SIG-M5 treated with dmso at 0.1 percent for 504 hours (cell line): ENCODE data around the gene CD22.

ENCODE experiments used
- DNase-seq: peaks from one replicate; lab custom pipeline; 2025; ENCODE audit not compliant: unreplicated experiment; lab: John Stamatoyannopoulos, UW

CD22 gene

GRCh38 chr19:35313587-35313986 is 15.4 kb upstream of the CD22 start:
- no peak for DNase-seq

DNA sequence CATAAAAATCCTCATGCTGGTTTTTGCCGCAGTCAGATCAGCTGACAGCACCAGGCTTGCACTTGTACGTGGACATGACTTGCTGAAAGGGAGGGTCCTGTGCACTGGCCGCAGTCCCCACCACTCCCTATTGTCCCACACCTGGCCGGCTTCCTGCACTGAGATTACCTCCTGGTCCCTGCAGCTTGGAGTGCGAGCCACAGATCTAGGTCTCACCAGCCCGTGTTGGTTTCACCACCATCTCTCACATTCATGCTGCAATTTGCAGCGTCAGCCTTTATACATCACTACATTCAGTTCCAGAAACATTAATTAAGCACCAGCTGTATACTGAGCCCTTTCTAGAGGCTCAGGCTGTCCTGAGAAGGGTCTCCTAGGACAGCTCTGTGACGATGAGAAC is 15.0 kb upstream of the CD22 start:
- no peak for DNase-seq

DNA sequence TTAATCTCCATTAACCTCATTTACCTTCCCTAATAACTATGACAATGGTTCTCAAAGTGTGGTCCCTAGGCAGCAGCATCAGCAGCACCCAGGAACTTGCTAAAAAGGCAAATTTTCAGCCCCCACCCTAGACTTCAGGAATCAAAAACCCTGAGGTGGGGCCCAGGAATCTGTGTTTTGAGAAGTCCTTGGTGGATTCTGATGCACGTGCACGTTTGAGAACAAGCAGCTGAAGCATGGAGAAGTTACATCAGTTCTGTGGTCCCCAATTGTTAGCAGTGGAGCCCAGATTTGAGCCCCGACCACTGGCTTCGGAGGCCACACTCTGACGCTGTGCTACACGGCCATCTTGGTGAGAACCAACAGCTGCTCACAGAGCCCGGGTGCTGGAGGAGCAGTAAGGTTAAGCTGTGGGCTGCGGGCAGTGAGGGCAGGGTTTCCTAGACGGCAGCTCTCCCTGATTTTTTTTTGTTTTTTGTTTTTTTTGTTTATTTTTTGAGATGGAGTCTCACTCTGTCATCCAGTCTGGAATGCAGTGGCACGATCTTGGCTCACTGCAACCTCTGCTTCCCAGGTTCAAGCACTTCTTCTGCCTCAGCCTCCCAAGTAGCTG is 14.0 kb upstream of the CD22 start:
- no peak for DNase-seq

DNA sequence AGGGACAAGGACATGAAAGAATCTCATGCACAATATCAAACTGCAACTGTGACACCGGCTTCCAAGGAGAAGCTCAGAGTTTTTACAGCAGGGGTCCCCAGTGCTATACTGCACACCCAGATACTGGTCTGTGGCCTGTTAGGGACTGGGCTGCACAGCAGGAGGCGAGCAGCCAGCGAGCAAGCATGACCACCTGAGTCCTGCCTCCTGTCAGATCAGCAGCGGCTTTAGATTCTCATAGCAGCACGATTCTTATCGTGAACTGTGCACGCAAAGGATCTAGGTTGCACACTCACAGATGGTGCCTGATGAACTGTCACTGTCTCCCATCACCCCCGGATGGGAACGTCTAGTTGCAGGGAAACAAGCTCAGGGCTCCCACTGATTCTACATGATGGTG is 13.1 kb upstream of the CD22 start:
- no peak for DNase-seq

- DNase-seq = no peak
These were observed 12.4 kb upstream of the CD22 start for GRCh38 chr19:35316560-35316959.

DNA sequence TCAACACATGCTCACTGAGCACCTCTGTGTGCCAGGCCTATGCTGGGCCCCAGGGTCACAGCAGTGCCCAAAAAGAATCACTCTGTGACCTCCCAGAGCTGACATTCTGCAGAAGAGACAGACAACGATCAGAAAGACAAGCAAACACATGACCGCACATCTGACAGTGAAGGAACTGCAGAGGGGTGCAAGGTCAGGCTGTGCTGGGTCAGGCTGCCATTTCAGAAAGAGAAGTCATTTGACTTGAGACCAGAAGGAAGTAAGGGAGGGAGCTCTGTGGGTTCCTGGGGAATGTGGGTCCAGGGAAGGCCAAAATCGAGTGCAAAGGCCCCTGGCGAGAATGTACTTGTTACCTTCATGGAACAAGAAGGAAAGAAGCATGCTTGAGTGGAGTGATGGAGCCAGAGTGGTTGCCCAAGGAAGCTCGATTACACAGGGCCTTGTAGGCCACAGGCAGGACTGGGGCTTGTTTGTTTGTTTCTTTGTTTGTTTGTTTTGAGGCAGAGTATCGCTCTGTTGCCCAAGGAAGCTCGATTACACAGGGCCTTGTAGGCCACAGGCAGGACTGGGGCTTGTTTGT is 11.4 kb upstream of the CD22 start:
- DNase-seq = no peak

DNA sequence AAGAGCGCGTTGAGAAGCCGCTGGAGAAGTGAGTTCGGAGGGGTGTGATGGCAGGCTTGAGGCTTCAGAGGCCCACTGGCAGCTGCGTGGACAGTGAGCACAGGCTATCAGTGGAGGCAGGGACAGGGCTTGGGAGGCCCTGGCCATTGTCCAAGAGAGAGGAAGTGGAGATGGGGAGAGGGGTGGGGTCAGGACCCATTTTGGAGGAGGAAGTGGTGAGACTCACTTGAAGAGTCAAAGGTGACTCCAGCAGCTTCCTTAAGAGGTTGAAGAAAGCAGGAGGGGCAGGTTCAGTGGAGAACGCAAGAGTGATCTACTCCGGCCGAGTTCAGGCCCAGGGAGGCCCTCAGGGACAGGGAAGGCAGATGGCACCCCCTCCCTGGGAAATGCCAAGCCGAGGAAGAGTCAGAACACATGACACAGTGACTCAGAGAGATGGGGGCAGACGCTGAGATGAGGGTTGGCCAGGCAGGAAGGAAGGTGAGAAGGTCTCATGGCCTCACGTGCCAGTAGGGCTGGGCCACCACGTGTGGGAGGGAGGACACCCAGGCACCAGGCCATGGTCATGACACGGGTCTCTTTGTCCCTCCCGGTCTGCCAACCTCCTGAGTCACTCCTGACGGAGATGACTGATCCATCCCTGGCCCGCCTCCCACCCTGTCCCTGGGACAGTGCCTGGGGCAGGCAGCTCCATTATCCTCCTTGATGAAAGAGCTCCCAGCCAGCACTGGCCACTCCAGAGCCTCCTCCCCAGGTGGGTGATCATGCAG is 10.1 kb upstream of the CD22 start:
- no peak for DNase-seq

DNA sequence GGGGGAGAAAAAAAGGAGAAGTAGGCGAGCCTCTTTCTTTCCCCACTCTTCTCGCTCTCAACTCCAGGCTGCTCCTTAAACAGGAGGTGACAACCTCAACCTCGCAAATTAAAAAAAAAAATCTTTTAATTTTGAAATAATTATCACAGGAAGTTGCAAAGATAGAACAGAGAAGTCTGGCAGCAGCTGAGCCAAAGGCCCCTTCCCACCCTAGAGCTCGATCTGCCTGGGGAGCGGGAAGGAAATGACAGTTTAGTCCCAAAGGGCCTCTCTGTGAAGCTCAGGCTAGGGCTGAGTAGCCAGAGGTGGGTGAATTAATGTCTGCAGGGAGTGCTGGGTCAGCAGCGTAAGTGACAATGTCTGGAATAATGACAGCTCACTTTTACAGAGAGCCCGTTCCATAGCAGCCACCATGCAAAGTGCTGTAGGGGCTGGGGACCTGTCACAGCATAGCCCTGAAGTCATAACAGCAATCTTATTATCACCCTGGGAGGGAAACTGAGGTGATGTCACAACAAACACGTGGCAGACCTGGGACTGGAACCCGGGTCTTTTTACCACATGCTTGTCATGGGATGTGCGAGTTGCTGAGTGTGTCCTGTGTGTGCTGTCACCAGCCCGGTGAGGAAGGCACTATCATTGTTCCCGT is 8.8 kb upstream of the CD22 start:
- DNase-seq = peak; percentile 48

- no peak for DNase-seq
These were observed 7.7 kb upstream of the CD22 start for GRCh38 chr19:35321291-35321690.

- no peak for DNase-seq
These were observed 7.0 kb upstream of the CD22 start for GRCh38 chr19:35322014-35322413.

- DNase-seq = peak; percentile 14
These were observed 1.3 kb upstream of the CD22 start for GRCh38 chr19:35327642-35328041.

- DNase-seq = no peak
These were observed 336 bp downstream of the CD22 start for GRCh38 chr19:35329323-35329722.

GRCh38 chr19:35330475-35330874 is 1.5 kb downstream of the CD22 start:
- no peak for DNase-seq

GRCh38 chr19:35331551-35332214 is 2.7 kb downstream of the CD22 start:
- DNase-seq = no peak

GRCh38 chr19:35332817-35333216 is 3.8 kb downstream of the CD22 start:
- no peak for DNase-seq

- no peak for DNase-seq
These were observed 5.3 kb downstream of the CD22 start for GRCh38 chr19:35334144-35334753.

DNA sequence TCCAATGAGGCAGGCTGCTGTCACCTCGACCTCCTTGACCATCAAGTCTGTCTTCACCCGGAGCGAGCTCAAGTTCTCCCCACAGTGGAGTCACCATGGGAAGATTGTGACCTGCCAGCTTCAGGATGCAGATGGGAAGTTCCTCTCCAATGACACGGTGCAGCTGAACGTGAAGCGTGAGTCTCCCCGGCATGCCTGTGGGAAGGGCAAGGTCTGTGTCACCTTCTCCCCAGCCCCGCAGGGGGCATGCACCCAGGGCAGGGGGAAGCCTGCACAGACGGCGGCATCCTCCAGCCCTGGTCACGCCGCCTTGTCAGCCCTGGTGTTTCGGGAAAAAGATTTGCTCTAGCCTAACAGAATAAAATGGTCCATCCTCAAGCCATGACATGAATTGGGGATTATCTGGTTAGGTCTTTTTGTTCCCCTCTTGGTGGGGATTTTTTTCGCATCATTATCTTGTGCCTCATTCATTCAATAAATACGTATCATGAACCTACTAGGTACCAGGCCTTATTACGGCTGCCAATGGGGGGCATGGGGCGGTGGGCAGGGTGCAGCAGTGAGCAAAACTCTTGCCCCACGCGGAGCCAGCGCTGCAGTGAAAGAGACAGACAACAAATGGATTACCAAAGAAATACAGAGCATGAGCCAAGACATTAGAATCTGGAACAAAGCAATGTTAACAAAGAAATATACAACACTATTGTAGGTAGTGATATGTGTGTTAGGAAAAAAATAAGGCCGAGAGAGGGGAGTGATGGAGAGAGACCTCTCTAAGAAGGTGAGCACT is 7.4 kb downstream of the CD22 start:
- DNase-seq = no peak

DNA sequence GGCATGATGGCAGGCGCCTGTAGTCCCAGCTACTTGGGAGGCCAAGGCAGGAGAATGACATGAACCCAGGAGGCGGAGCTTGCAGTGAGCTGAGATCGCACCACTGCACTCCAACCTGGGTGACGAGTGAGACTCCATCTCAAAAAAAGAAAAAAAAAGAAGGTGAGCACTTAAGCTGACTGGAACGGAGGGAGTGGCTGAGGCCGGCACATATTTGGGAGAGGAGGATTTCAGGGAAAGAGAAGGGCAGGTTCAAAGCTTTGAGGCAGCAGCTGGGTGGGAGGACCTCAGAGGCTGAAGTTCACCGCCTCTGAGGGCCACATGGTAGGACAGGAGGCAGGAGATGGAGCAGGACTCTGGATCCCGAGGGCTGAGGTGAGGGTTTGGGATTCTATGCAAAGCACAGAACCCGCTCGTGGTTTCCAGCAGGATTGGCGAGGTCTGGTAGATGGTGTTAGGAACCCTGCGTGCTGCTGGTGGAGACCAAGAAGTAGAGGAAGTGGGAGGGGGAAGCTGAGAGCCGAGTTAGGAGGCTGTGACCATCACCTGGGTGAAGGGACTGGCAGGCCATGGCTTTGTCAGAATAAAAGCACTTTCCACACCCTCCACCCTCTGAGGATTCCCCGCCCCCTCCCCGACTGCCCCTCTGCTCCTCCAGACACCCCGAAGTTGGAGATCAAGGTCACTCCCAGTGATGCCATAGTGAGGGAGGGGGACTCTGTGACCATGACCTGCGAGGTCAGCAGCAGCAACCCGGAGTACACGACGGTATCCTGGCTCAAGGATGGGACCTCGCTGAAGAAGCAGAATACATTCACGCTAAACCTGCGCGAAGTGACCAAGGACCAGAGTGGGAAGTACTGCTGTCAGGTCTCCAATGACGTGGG is 8.4 kb downstream of the CD22 start:
- DNase-seq = no peak

DNA sequence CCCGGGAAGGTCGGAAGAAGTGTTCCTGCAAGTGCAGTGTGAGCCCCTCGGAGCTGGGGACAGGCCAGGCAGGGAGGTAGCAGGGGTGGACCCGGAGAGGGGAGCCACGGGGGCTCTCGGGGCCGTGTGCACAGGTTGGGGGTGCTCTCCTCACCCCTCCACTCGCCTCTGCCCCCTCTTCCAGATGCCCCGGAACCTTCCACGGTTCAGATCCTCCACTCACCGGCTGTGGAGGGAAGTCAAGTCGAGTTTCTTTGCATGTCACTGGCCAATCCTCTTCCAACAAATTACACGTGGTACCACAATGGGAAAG is 9.0 kb downstream of the CD22 start:
- no peak for DNase-seq
